ENCODE data around the gene IGFALS. TPM values are rescaled to one million over a fixed set of nuclear protein-coding genes. Genes with fewer than 3 reads are reported as not detected.

The IGFALS gene
- total RNA-seq, 2 experiments from 2014 or later: not detected

DNA sequence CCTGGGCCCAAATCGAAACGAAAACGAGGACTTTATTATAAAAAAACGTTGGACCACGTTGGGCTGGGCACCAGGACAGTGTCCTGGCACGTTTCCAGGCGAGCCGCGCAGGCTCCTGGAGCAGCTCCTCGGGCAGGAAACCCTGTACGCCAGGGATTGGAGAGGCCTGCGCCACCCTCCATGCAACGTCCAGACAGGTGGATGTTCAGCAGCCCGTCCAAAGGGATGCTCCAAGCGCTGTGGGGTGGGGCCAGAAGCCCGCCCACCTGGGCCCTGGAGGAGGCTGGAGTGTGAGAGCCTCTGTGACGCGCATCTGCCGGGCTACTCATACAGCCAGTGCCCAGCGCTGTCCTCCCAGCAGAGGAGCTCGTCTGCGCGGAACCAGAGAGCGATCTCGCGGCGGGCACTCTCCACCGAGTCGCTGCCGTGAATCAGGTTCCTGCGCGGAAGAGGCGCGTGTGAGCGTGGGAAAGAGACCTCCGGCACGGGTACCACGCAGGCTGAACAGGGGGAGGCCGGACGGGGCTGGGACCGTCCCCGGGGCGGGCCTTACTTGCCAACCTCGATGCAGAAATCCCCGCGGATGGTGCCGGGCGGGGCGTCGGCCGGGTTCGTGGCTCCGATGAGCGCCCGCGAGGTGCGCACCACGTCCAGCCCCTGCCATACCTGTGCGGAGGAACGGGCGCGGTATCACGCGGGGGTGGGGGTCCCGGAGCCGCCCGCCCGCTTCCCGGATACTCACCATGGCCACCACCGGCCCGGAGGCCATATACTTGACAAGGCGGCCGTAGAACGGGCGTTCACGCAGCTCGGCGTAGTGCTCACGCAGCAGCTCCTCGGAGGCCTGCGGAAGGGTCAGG lies 22.9 kb downstream of the IGFALS start:
- H3K4me1 Mint-ChIP-seq: peaks cover 10% of the 10 kb centered on the region
- peaks cover 16% of the 10 kb centered on the region for H3K36me3 Mint-ChIP-seq
- no peaks in the 10 kb centered on the region for H3K9me3 Mint-ChIP-seq
- DNase-seq: peak; percentile 63
- H3K4me3 Mint-ChIP-seq: peak overlapping the region; percentile 76
- peak overlapping the region; percentile 79 for H3K27ac Mint-ChIP-seq
- peaks cover 3% of the 10 kb centered on the region for H3K27me3 Mint-ChIP-seq

DNA sequence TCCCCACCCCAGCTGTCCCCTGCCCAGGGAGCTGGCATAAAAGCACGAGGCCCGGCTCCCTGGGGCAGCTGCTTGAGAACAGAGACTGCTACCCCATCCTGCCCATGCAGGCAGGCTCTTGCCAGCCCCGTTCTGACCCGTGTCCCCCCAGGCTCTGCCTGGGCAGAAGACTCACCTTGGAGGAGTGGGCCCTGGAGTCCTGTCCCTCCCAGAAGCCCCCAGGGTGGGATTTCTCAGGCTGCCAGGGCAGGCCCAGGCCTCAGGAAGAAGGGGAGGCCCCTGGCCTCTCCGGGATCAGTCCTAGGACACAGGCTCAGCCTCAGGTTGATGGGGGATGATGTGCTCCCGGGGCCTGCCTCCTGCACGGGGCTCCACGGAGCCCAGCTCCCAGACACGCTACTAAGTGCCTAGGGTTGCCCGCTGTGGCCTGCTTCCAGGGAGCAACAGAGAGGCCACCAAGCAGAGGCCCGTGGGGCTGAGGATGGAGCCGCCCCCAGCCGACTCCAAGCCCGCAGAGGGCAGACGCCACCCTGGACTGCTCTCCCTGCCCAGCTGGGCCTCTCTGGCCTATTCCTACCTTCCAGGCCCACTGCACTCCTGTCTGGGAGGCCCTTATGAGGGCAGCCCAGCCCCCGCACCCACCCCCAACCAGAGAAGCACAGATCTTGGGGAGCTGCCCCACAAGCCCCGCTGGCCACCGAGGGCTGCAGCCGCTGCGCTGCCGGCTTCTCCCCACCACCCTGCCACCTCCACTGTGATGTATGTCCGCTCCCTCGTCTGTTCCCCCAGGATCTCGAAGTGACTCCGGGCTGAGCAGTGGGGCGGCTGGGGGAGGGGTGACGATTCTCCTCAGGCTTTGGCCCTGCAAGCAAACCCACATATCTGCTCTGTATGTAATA lies 23.9 kb downstream of the IGFALS start:
- Mint-ChIP-seq H3K4me3 (peak overlapping the region; percentile 76), H3K36me3 (peaks cover 16% of the 10 kb centered on the region), H3K4me1 (peaks cover 10% of the 10 kb centered on the region), H3K9me3 (no peaks in the 10 kb centered on the region), H3K27me3 (peaks cover 3% of the 10 kb centered on the region), H3K27ac (peak overlapping the region; percentile 79)
- DNase-seq: no peak

DNA sequence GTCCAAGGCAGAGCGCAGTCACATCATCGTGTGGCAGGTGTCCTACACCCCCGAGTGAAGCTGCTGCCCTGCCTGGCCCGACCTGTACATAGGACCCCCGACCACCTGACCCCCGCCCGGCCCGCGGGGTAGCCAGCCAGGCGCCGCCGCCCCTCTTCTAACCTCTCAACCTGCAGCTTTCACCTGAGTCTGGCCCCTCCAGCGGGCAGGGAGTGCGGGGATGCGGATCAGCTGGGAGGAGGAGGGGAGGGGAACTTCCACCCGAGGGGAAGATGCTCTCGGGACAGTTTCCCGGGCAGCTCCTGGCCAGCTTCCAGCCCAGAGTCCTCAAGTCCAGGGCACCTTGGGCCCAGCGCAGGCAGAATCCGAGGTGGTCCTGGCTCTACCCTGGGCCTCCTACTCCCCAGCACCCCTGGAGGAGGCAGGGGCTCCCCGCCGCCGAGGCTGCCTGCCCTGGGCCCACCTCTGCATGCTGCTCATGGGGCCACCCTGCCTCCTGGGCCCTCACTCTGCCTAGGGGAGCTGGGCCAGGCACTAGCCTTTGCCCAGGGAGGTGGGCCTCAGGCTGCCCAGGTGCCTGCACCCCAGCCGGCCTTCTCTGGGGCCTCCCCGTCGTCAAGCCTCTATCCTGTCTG lies 24.6 kb downstream of the IGFALS start:
- Mint-ChIP-seq H3K36me3 (peaks cover 16% of the 10 kb centered on the region), H3K27me3 (peaks cover 3% of the 10 kb centered on the region), H3K4me1 (peaks cover 8% of the 10 kb centered on the region), H3K9me3 (no peaks in the 10 kb centered on the region), H3K27ac (no peak overlapping the region), H3K4me3 (no peak overlapping the region)
- DNase-seq: no peak

DNA sequence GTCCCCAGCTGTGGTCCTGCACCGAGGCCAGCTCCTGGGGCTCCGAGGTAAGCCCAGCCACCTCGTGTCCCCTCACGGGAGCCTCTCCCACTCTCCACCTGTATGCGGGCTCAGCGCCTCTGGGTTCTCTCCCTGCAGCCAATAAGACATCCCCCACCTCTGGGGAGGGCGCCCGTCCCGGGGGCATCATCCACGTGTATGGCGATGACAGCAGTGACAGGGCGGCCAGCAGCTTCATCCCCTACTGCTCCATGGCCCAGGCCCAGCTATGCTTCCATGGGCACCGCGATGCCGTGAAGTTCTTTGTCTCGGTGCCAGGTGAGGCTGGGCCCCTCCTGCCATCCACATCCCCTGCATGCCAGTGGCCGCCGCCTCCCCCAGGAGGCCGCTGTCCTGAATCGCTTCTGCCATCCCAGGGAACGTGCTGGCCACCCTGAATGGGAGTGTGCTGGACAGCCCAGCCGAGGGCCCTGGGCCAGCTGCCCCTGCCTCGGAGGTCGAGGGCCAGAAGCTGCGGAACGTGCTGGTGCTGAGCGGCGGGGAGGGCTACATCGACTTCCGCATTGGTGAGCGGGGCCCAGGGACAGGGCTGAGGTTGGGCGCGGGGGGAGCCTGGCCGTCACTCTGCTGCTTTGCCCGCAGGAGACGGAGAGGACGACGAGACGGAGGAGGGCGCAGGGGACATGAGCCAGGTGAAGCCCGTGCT lies 25.3 kb downstream of the IGFALS start:
- H3K9me3 Mint-ChIP-seq: no peaks in the 10 kb centered on the region
- H3K4me3 Mint-ChIP-seq: no peak overlapping the region

DNA sequence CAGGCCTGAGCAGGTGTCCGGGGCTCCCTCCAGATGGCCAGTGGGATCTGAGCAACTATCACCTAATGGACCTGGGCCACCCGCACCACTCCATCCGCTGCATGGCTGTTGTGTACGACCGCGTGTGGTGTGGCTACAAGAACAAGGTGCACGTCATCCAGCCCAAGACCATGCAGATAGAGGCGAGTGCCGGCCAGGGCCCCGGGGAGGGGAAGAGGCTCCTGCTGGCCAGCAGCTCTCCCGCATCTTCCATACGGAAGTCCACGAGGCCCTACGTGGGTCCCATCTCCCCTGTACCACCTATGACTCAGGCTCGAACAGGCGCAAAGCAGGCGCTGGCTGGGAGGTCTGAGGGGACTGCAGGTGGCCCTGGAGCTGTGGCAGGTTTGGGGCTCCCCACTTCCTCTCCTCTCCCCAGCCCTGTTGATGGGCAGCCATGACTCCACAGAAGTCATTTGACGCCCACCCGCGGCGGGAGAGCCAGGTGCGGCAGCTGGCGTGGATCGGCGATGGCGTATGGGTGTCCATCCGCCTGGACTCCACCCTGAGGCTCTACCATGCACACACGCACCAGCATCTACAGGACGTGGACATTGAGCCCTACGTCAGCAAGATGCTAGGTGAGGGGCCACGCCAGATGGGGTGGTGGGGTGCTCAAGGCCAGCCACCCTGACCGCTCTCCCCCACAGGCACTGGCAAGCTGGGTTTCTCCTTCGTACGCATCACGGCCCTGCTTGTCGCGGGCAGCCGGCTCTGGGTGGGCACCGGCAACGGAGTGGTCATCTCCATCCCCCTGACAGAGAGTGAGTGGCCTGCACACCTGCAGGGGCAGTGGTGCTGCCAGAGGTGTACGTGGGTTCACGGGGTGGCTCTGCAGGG lies 26.1 kb downstream of the IGFALS start:
- Mint-ChIP-seq H3K27me3 (peaks cover 3% of the 10 kb centered on the region), H3K36me3 (peaks cover 14% of the 10 kb centered on the region), H3K4me3 (no peak overlapping the region), H3K4me1 (peaks cover 7% of the 10 kb centered on the region), H3K9me3 (no peaks in the 10 kb centered on the region), H3K27ac (no peak overlapping the region)
- DNase-seq: no peak

More for the DNA sequence above, 25.3 kb downstream of the IGFALS start:
- no peak overlapping the region for H3K27ac Mint-ChIP-seq
- peaks cover 7% of the 10 kb centered on the region for H3K4me1 Mint-ChIP-seq
- no peak for DNase-seq
- peaks cover 3% of the 10 kb centered on the region for H3K27me3 Mint-ChIP-seq
- H3K36me3 Mint-ChIP-seq: peaks cover 16% of the 10 kb centered on the region

DNA sequence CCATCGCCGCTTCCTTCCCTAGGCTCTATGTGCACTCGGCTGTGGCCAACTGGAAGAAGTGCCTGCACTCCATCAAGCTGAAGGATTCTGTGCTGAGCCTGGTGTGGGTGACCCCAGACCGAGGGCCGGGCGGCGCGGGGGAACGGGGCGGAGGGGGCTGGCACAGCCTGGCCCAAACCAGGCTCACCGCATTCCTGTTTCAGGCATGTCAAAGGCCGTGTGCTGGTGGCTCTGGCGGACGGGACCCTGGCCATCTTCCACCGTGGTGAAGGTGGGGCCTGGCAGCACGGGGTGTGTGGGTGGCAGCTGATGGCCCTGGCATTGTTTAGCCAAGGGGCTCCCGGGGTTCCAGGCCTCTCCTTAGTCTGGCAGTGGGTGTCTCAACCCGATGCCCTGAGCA lies 26.8 kb downstream of the IGFALS start:
- H3K4me3 Mint-ChIP-seq: no peak overlapping the region
- peaks cover 5% of the 10 kb centered on the region for H3K4me1 Mint-ChIP-seq
- H3K9me3 Mint-ChIP-seq: no peaks in the 10 kb centered on the region
- H3K36me3 Mint-ChIP-seq: peaks cover 8% of the 10 kb centered on the region
- no peak overlapping the region for H3K27ac Mint-ChIP-seq
- DNase-seq: no peak
- H3K27me3 Mint-ChIP-seq: no peaks in the 10 kb centered on the region

DNA sequence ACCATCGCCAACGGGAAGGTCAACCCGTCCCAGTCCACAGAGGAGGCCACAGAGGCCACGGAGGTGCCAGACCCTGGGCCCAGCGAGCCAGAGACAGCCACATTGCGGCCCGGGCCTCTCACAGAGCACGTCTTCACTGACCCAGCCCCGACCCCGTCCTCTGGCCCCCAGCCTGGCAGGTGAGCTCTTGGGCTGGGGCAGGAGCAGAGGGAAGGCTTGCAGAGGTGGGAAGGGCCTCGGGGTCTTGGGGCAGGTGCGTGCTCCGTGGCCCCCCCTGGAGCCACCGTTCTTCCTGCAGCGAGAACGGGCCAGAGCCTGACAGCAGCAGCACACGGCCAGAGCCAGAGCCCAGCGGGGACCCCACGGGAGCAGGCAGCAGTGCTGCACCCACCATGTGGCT lies 27.3 kb downstream of the IGFALS start:
- DNase-seq: no peak
- no peak overlapping the region for H3K27ac Mint-ChIP-seq
- H3K4me3 Mint-ChIP-seq: no peak overlapping the region
- H3K4me1 Mint-ChIP-seq: peaks cover 5% of the 10 kb centered on the region
- no peaks in the 10 kb centered on the region for H3K9me3 Mint-ChIP-seq
- peaks cover 7% of the 10 kb centered on the region for H3K36me3 Mint-ChIP-seq
- H3K27me3 Mint-ChIP-seq: no peaks in the 10 kb centered on the region

DNA sequence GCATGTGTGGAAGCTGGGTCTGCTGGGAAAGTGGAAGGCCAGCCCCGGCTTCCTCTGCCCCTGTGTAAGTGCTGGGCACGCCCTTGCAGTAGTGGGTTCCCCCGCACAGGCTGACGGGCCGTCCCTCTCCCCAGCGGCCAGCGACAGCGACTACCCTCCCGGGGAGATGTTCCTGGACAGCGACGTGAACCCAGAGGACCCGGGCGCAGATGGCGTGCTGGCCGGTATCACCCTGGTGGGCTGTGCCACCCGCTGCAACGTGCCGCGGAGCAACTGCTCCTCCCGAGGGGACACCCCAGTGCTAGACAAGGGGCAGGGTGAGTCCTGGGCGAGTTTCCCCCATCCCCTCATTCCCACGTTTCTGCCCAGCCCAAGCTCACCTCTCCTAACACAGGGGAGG lies 27.7 kb downstream of the IGFALS start:
- Mint-ChIP-seq H3K9me3 (no peaks in the 10 kb centered on the region), H3K27ac (no peak overlapping the region), H3K27me3 (no peaks in the 10 kb centered on the region), H3K4me3 (no peak overlapping the region), H3K36me3 (peaks cover 7% of the 10 kb centered on the region), H3K4me1 (peaks cover 5% of the 10 kb centered on the region)
- DNase-seq: no peak

DNA sequence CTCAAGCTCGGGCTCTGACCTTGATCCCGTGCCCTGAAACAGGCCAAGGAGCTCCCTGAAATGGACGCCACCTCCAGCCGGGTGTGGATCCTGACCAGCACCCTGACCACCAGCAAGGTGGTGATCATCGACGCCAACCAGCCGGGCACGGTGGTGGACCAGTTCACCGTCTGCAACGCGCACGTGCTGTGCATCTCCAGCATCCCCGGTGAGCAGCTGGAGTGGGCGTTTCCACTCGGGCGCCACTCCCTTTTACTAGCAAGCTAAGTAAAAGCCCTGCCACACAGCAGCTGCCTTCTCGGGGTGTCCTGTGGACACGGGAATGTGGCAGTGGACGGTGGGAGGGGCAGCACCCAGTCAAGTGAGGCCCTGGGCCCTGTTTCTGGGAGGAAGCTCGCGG lies 28.5 kb downstream of the IGFALS start:
- no peak for DNase-seq
- Mint-ChIP-seq H3K27me3 (no peaks in the 10 kb centered on the region), H3K4me3 (no peak overlapping the region), H3K9me3 (no peaks in the 10 kb centered on the region), H3K4me1 (peaks cover under 1% of the 10 kb centered on the region), H3K36me3 (peaks cover 2% of the 10 kb centered on the region), H3K27ac (no peak overlapping the region)

DNA sequence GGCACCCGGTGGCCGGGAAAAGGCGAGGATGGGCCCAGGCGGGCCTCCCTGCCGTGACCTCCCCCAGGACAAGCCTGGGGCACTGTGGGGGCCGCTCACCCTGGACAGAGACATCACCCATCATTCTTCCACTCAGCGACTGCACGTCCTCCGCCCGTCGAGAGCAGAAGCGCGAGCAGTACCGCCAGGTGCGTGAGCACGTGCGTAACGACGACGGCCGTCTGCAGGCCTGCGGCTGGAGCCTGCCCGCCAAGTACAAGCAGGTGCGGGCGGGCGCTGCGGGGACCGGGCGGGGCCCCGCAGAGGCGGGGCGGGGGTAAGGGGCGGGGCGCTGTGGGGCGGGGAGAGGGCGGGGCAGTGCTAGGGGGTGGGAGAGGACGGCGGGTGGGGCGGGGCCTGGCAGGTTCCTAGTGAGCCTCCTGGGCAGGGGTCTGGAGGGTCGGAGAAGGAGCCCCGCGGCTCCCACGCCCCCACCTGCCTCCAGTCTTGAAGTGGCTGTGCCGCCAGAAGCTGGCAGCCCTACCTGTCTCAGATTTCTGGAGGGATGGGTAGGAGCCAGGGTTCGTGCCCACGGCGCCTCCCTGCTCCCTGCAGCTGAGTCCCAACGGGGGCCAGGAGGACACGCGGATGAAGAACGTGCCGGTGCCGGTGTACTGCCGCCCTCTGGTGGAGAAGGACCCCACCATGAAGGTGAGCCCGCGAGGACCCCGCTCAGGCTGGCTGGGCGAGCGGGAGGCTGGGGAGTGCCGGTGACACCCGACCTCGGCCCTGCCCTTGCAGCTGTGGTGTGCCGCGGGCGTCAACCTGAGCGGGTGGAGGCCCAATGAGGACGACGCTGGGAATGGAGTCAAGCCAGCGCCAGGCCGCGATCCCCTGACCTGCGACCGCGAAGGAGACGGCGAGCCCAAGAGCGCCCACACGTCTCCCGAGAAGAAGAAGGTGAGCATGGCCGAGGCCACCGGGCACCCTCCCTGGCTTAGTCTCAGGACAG lies 29.7 kb downstream of the IGFALS start:
- no peak for DNase-seq

DNA sequence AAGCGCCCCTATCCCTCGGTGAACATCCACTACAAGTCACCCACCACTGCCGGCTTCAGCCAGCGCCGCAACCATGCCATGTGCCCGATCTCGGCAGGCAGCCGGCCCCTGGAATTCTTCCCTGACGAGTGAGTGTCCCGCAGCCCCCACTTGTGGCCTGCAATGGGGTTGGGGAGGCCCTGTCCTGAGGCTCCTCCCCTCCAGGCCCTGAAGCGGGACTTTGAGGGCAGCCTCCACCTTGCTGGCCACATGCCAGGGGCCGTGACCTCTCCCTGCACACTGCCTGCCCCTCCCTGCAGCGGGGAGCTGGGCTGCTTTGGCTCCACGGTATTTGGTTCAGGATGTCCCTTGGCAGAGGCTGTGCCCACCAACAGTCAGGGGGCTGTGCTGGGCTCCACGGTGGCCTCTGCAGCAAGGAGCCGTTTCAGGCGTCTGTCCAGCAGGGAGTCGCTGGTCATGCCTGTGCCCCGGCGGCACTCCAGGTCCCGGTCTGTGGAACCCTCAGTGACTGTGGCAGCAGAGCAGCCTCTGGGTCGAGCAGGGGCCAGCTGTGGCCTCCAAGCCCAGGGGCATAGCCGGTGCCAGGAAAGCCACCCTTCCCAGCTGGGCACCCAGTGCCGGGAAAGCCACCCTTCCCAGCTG lies 30.5 kb downstream of the IGFALS start:
- peaks cover 2% of the 10 kb centered on the region for H3K36me3 Mint-ChIP-seq
- H3K4me1 Mint-ChIP-seq: no peaks in the 10 kb centered on the region
- no peak for DNase-seq
- no peaks in the 10 kb centered on the region for H3K9me3 Mint-ChIP-seq
- no peak overlapping the region for H3K4me3 Mint-ChIP-seq
- no peak overlapping the region for H3K27ac Mint-ChIP-seq
- no peaks in the 10 kb centered on the region for H3K27me3 Mint-ChIP-seq

More for the DNA sequence above, 29.7 kb downstream of the IGFALS start:
- Mint-ChIP-seq H3K27me3 (no peaks in the 10 kb centered on the region), H3K9me3 (no peaks in the 10 kb centered on the region), H3K27ac (no peak overlapping the region), H3K4me1 (no peaks in the 10 kb centered on the region), H3K36me3 (peaks cover 2% of the 10 kb centered on the region), H3K4me3 (no peak overlapping the region)

DNA sequence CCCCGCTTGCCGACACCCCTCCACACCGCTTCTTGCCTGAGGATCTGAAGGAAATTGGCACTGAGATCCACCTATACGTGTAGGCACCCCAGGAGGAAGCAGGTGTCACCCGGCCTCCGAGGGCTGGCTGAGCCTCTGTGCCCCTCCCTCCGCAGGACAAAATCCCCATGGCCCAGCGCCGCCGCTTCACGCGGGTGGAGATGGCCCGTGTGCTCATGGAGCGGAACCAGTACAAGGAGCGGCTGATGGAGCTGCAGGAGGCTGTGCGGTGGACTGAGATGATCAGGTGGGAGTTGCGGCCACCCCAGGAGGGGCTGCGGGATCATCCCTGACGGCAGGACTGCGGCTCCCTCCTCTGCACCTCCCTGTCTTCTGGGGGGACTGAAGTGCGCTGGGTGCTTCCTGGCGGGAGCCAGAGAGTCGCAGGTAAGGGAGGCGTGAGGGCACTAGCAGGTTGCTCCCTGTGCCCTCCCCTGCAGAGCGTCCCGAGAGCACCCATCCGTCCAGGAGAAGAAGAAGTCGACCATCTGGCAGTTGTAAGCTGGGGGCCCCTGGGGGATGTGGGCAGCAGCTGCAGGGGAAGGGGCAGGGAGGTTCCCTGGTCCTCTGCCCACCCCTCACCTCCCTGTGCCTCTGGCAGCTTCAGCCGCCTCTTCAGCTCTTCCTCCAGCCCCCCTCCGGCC lies 31.2 kb downstream of the IGFALS start:
- no peaks in the 10 kb centered on the region for H3K9me3 Mint-ChIP-seq

More for the DNA sequence above, 31.2 kb downstream of the IGFALS start:
- Mint-ChIP-seq H3K27ac (no peak overlapping the region), H3K4me3 (no peak overlapping the region), H3K27me3 (no peaks in the 10 kb centered on the region), H3K4me1 (peaks cover 3% of the 10 kb centered on the region), H3K36me3 (no peaks in the 10 kb centered on the region)
- no peak for DNase-seq
